Tongue (tissue), 2 donors: ENCODE results near the gene PCGF3. TPM values are rescaled to one million over a fixed set of nuclear protein-coding genes. Genes with fewer than 3 reads are reported as not detected.
"Not testable (repeated sequence)": the region's sequence is repeated elsewhere in the genome, so short reads cannot be mapped to it uniquely, and the experiment has no call there.

Experiments used
- DNase-seq: peaks from one replicate; pipeline ENCODE4 v3.0.0-alpha.2; 2015
- total RNA-seq: library from RNA; depleted of rRNA; stranded (reverse); fragments of >200 nt; gene quantifications from one replicate; pipeline ENCODE4 v1.2.3, GENCODE V29; 2014

The PCGF3 gene
- total RNA-seq, 1 donor from 2014 or later, result 62.0 TPM

DNA sequence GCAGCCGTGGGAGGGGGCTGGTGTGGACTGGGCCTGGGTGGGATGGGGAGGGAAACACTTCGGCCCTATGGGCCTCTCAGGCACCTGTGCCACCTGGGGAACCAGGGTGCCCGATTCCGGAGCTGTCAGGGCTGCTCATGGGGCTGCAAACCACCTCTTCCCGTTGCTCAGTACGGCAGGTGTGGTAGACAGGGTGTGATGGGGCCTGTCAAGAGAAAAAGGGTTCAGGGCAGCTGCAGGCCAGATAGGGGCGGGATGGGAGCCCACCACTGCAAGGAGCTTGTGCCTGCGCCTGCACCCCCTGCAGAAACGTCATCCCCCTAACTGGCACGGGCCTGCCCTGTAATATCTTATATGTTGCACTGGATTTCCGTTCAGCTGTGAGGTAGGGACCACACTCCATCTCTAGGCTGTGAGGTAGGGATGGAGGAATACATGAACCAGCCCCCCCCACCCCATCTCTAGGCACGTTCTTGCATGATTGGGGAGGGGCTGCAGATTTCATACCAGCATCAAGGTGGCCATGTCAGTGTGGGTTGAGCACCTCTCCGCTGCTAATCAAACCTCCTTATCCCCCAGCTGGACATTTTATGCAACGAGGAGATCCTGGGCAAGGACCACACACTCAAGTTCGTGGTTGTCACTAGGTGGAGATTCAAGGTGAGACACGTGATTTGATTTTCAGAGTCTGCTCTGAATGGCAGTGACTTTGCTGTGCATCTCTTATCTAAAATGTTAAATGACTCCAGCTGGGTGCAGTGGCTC, 59.0 kb downstream of the PCGF3 start:
- DNase-seq, result no peak

GRCh38 chr4:766152-766515, 60.5 kb downstream of the PCGF3 start:
- no peak for DNase-seq

- no peak for DNase-seq
Measured at GRCh38 chr4:766559-767283, 61.1 kb downstream of the PCGF3 start.

- no peak for DNase-seq
Measured at GRCh38 chr4:768076-768475, 62.4 kb downstream of the PCGF3 start.

DNA sequence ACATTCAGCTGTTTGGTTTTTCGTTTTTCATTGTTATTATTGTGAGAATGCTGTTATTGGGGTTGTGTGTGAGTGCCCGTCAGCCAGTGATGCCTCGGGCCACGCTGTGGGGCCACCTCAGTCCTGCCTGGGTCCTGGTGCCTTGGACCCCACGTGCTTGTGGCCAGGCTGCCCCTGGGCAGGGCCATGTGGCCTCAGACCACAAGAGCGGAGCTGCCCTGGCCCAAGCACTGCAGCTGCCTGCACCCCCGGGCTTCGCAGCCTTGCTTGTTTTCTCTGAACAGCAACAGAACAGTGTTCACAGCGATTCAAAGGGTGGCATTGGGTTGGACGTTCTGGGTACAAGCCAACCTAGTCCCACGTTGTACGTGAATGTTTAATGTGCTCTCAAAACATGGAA, 63.4 kb downstream of the PCGF3 start:
- no peak for DNase-seq

DNA sequence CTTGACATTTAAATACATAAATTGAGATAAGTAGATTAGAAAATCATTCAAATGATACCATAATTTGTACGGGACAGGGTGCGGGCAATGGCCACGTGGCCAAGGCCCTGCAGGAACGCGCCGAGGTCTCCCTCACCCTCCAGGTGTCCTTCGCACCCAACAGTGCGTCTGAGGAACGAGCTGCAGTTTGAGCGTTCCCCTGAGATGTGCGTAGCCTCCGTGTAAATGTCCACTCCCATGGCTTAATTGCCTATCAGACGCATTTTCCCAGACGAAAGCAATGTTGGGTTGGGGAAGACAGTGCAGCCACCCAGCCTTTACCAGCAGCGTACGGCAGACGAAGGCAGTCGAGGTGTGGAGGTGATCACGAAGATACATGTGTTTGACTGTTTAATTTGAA, 63.9 kb downstream of the PCGF3 start:
- no peak for DNase-seq

DNA sequence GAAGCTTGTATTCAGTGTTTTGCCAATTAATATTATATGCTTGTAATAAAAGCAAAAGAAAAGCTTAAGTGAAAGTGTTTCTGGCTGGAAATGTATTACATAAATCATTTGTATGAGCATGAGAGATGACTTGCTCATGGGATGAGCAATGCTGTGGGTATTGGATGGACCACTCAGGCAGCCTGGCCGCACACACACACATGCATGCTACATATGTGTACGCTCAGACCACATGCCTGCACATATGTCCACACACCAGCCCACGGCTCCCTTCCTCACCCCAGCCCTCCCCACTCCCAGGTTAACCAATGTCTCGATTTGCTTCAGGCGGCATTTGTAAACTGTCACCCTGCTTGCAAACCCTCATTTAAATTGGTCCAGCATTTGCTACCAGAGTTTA, 64.4 kb downstream of the PCGF3 start:
- DNase-seq, result no peak

- DNase-seq, result no peak
Measured at GRCh38 chr4:771464-771863, 65.8 kb downstream of the PCGF3 start.

DNA sequence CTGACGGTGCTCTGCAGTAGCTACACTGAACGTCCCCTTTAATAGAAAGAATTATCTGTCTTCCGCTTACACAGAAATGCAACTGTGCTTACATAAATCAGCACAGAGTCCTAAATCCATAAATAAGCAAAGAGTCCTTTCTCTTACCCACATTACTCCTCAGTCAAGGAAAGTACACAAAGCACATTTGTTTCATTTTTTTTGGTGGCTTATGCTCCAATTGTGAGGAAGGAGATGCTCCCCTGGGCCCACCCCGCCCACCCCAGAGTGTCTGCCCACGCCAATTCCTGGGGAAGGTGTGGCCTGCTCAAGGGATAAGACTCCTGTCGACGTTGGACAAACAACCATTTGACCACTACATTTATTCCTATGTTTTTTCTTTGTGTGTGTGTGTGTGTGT, 66.5 kb downstream of the PCGF3 start:
- DNase-seq, result peak; percentile 30

- DNase-seq, result no peak
Measured at GRCh38 chr4:772776-773175, 67.1 kb downstream of the PCGF3 start.

DNA sequence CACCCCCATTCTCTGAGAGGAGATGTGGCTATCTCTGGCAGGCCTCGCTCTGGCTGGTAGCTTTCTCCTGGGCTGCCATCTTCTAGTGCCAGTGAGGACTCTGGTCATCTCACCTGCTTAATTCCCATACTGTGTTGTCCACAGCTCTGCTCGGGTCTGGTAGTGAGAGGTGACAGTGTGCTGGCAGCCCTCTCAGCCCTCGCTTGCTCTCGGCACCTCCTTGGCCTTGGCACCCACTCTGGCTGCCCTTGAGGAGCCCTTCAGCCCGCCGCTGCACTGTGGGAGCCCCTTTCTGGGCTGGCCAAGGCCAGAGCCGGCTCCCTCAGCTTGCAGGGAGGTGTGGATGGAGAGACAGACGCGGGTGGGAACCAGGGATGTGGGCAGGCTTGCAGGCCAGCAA, 67.6 kb downstream of the PCGF3 start:
- DNase-seq, result no peak

- DNase-seq, result not testable (repeated sequence)
Measured at GRCh38 chr4:774419-775092, 68.9 kb downstream of the PCGF3 start.

DNA sequence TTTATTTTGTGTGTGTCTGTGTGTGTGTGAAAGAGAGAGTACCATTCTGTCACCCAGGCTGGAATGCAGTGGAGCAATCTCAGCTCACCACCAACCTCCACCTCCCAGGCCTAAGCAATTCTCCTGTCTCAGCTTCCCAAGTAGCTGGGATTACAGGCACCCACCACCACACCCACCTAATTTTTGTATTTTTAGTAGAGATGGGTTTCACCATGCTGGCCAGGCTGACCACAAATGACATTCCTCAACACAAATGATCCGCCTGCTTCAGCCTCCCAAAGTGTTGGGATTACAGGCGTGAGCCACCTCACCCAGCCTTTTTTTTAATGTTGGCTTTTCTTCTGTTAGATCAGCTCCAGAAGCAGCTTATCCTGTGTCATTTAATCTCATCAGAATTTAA, 69.9 kb downstream of the PCGF3 start:
- DNase-seq, result not testable (repeated sequence)

DNA sequence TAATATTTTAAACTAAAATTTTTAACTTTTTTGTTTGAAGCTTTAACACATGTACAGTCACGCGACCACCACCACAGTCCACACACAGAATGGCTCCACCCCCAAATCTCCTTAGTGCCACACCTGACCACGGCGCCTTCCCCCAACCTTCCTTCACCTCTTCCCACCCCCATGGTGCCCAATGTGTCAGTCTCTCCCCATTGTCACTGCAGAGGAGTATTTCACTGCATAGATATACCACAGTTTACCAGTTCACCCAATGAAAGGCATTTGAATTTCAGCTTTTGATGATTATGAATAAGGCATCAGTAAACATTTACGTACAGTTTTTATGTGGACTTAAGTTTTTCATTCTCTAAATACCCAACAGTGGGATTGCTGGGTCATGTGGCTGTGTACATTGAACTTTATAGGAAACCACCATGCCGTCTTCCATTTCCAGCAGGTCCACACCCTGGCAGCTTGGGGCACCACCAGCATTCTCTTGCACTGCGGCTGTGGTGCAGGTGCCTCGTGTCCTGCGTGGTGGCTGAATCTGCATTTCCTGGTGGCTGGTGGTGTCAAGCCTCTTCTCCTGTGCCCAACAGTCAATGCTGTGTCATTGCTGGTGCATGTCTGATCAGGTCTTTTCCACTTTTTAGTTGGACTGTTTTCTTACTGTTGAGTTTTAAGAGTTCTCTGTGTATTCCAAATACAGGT, 71.3 kb downstream of the PCGF3 start:
- DNase-seq, result no peak

DNA sequence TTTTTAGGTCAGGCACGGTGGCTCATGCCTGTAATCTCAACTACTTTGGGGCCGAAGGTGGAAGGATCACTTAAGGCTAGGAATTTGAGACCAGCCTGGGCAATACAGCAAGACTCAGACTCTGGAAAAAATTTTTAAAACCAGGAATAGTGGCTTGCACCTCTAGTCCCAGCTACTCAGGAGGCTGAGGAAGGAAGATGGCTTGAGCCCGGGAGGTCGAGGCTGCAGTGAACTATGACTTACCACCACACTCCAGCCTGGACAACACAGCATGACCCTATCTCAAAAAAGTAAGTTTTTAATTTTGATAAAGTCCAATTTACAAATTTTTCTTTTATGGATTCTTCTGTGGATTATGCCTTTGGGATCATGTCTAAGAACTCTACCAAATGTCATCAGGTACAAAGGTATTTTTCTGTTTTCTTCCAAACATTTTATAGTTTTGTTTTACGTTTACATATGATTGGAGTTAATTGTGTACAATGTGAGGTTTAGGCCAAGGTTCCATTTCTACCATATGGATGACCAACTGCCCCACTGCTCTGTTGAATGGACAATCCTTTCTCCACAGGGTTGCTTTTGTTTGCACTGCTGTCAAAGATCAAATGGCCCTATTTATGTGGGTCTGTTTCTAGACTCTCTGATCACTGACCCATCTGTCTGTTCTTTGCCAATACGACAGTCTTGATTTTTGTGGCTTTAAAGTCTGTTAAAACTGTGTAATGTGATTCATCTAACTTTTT, 72.1 kb downstream of the PCGF3 start:
- DNase-seq, result no peak

GRCh38 chr4:779555-779954, 73.9 kb downstream of the PCGF3 start:
- no peak for DNase-seq

DNA sequence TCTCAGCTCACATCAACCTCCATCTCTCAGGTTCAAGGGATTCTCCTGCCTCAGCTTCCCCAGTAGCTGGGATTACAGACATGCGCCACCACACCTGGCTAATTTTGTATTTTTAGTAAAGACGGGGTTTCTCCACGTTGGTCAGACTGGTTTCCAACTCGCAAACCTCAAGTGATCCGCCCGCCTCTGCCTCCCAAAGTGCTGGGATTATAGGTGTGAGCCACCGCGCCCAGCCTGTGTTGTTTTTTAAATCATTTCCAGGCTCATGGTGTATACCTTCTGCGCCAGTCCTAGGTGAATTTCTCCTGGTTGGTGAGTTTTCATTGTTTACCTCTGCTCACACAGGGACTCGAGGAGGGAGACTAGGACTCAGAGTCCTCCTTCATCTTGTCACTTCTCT, 74.6 kb downstream of the PCGF3 start:
- not testable (repeated sequence) for DNase-seq

- DNase-seq, result no peak
Measured at GRCh38 chr4:780716-781492, 75.3 kb downstream of the PCGF3 start.

DNA sequence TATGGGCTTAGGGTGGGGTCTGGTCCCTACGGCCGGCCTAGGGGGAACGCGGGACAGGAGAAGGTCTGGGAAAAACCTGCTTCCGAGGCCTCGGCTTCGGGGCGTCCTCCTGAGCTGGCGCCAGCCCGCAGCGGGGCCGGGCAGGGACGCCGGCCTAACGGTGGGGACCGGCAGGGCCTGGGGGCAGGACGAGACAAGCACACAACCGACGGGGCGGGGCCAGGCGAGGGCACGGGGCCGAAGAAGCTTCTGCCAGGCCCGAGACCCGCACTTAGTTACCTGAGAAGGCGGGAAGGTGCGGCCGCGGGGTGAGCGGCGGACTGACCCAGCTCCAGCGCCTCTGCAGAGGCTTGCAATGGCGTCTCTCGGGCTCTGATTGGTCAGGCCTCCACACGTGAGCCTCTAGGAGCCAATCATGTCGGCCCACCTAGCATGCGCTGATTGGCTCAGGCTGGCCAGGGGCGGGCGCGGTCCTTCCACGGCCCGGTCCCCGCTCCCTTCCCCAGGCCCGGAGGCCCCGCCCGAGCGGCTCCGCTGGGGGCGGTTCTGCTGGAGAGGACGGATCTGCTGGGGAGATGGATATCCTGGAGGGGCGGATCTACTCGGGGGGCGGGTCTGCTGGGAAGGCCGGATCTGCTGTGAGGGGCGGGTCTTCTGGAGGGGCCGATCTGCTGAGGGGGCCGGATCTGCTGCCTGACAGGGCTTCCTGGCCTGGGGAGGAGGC, 76.0 kb downstream of the PCGF3 start:
- DNase-seq, result peak; percentile 100
